ENCODE results near the gene PLSCR1. TPM values are rescaled to one million over a fixed set of nuclear protein-coding genes. Genes with fewer than 3 reads are reported as not detected.

Gene PLSCR1
- total and polyA plus RNA-seq, 7 experiments from 2014 or later = 14.6 to 174 (median 17.7) TPM

GRCh38 chr3:146507331-146508120 lies 36.9 kb downstream of the PLSCR1 start:
- Histone ChIP-seq H3K27me3 (ENCODE audit: control insufficient read depth in 2 of 2, insufficient read depth in 2 of 2, low read length in 2 of 2) (no peaks in the 10 kb centered on the region), H3K27ac (ENCODE audit: low read depth, low read length) (no peak overlapping the region), H3K36me3 (ENCODE audit: control insufficient read depth in 2 of 3, insufficient read depth in 3 of 3, low read length in 3 of 3) (no peaks in the 10 kb centered on the region), H3K9me3 (ENCODE audit: control insufficient read depth in 2 of 3, low read length in 3 of 3) (no peaks in the 10 kb centered on the region), H3K4me1 (ENCODE audit: control insufficient read depth in 2 of 2, insufficient read depth in 2 of 2, low read length in 2 of 2) (no peaks in the 10 kb centered on the region), H3K4me3 (ENCODE audit: low read length) (no peak overlapping the region)
- ChIA-PET POLR2A (no interaction called here), CTCF (no interaction called here)
- no peak overlapping the region for H3K27ac Mint-ChIP-seq
- ATAC-seq (no peak), DNase-seq (no peak)
- H3K27me3 Mint-ChIP-seq = no peaks in the 10 kb centered on the region
- no peak overlapping the region for H3K4me3 Mint-ChIP-seq
- peaks cover 3 to 40% (median 9%) of the 10 kb centered on the region in 7 donors for H3K4me1 Mint-ChIP-seq
- H3K9me3 Mint-ChIP-seq = no peaks in the 10 kb centered on the region
- H3K36me3 Mint-ChIP-seq = peaks cover 0 to 57% (median 0%) of the 10 kb centered on the region in 5 donors
- intact Hi-C loops (cut with micrococcal nuclease) = no loop called here

GRCh38 chr3:146505516-146505915 lies 38.9 kb downstream of the PLSCR1 start:
- no peaks in the 10 kb centered on the region for H3K4me1 ChIP-seq (ENCODE audit: control insufficient read depth in 2 of 2, insufficient read depth in 2 of 2, low read length in 2 of 2)
- no peaks in the 10 kb centered on the region for H3K27me3 ChIP-seq (ENCODE audit: control insufficient read depth in 2 of 2, insufficient read depth in 2 of 2, low read length in 2 of 2)
- intact Hi-C loops (cut with micrococcal nuclease) = no loop called here
- no peaks in the 10 kb centered on the region for H3K9me3 Mint-ChIP-seq
- no peaks in the 10 kb centered on the region for H3K9me3 ChIP-seq (ENCODE audit: control insufficient read depth in 2 of 3, low read length in 3 of 3)
- no peak for ATAC-seq
- H3K4me3 Mint-ChIP-seq = no peak overlapping the region
- no peak for DNase-seq
- H3K36me3 ChIP-seq (ENCODE audit: control insufficient read depth in 2 of 3, insufficient read depth in 3 of 3, low read length in 3 of 3) = no peaks in the 10 kb centered on the region
- CTCF ChIA-PET = no interaction called here
- no peak overlapping the region for H3K27ac Mint-ChIP-seq
- H3K4me1 Mint-ChIP-seq = peaks cover 0 to 33% (median 0%) of the 10 kb centered on the region in 7 donors
- H3K27ac ChIP-seq (ENCODE audit: low read depth, low read length) = no peak overlapping the region
- H3K36me3 Mint-ChIP-seq = peaks cover 0 to 48% (median 0%) of the 10 kb centered on the region in 5 donors
- H3K4me3 ChIP-seq (ENCODE audit: low read length) = no peak overlapping the region
- POLR2A ChIA-PET = no interaction called here
- H3K27me3 Mint-ChIP-seq = no peaks in the 10 kb centered on the region

- Mint-ChIP-seq H3K27ac (no peak overlapping the region), H3K4me1 (peaks cover 0 to 33% (median 0%) of the 10 kb centered on the region in 7 donors), H3K9me3 (no peaks in the 10 kb centered on the region), H3K27me3 (no peaks in the 10 kb centered on the region), H3K4me3 (no peak overlapping the region), H3K36me3 (peaks cover 0 to 41% (median 0%) of the 10 kb centered on the region in 5 donors)
- Histone ChIP-seq H3K4me1 (ENCODE audit: control insufficient read depth in 2 of 2, insufficient read depth in 2 of 2, low read length in 2 of 2) (no peaks in the 10 kb centered on the region), H3K9me3 (ENCODE audit: control insufficient read depth in 2 of 3, low read length in 3 of 3) (no peaks in the 10 kb centered on the region), H3K4me3 (ENCODE audit: low read length) (no peak overlapping the region), H3K36me3 (ENCODE audit: control insufficient read depth in 2 of 3, insufficient read depth in 3 of 3, low read length in 3 of 3) (no peaks in the 10 kb centered on the region), H3K27me3 (ENCODE audit: control insufficient read depth in 2 of 2, insufficient read depth in 2 of 2, low read length in 2 of 2) (no peaks in the 10 kb centered on the region), H3K27ac (ENCODE audit: low read depth, low read length) (no peak overlapping the region)
- ATAC-seq (no peak), DNase-seq (no peak)
- POLR2A ChIA-PET = no interaction called here
- intact Hi-C loops (cut with micrococcal nuclease) = no loop called here
- CTCF ChIA-PET = no interaction called here
Observed at GRCh38 chr3:146504498-146505197, 39.8 kb downstream of the PLSCR1 start.

- H3K27me3 ChIP-seq (ENCODE audit: control insufficient read depth in 2 of 2, insufficient read depth in 2 of 2, low read length in 2 of 2) = no peaks in the 10 kb centered on the region
- H3K27ac ChIP-seq (ENCODE audit: low read depth, low read length) = no peak overlapping the region
- Mint-ChIP-seq H3K27me3 (no peaks in the 10 kb centered on the region), H3K27ac (peak overlapping the region in 1 of 9 donors; percentile 13), H3K9me3 (no peaks in the 10 kb centered on the region), H3K36me3 (peaks cover 0 to 41% (median 0%) of the 10 kb centered on the region in 5 donors), H3K4me1 (peaks cover 0 to 35% (median 3%) of the 10 kb centered on the region in 7 donors), H3K4me3 (no peak overlapping the region)
- ATAC-seq = no peak
- no peaks in the 10 kb centered on the region for H3K36me3 ChIP-seq (ENCODE audit: control insufficient read depth in 2 of 3, insufficient read depth in 3 of 3, low read length in 3 of 3)
- H3K4me3 ChIP-seq (ENCODE audit: low read length) = no peak overlapping the region
- no peaks in the 10 kb centered on the region for H3K9me3 ChIP-seq (ENCODE audit: control insufficient read depth in 2 of 3, low read length in 3 of 3)
- intact Hi-C loops (cut with micrococcal nuclease) = no loop called here
- CTCF ChIA-PET = interaction anchor here (0.6 kb wide), 1 partner anchor 25 kb away, joined by 4 read pairs; no protein-coding TSS in a partner anchor
- DNase-seq = no peak
- H3K4me1 ChIP-seq (ENCODE audit: control insufficient read depth in 2 of 2, insufficient read depth in 2 of 2, low read length in 2 of 2) = no peaks in the 10 kb centered on the region
- POLR2A ChIA-PET = no interaction called here
Observed at GRCh38 chr3:146503461-146504202, 40.8 kb downstream of the PLSCR1 start.

GRCh38 chr3:146502887-146503460 lies 41.4 kb downstream of the PLSCR1 start:
- POLR2A ChIA-PET = no interaction called here
- no peak overlapping the region for H3K27ac Mint-ChIP-seq
- peaks cover 0 to 42% (median 9%) of the 10 kb centered on the region in 7 donors for H3K4me1 Mint-ChIP-seq
- intact Hi-C loops (cut with micrococcal nuclease) = no loop called here
- H3K36me3 ChIP-seq (ENCODE audit: control insufficient read depth in 2 of 3, insufficient read depth in 3 of 3, low read length in 3 of 3) = no peaks in the 10 kb centered on the region
- H3K4me1 ChIP-seq (ENCODE audit: control insufficient read depth in 2 of 2, insufficient read depth in 2 of 2, low read length in 2 of 2) = no peaks in the 10 kb centered on the region
- H3K9me3 Mint-ChIP-seq = peaks cover 0 to 2% (median under 1%) of the 10 kb centered on the region in 11 donors
- no peak overlapping the region for H3K4me3 ChIP-seq (ENCODE audit: low read length)
- ATAC-seq (no peak), DNase-seq (no peak)
- no peaks in the 10 kb centered on the region for H3K27me3 Mint-ChIP-seq
- no peak overlapping the region for H3K27ac ChIP-seq (ENCODE audit: low read depth, low read length)
- H3K4me3 Mint-ChIP-seq = no peak overlapping the region
- no peaks in the 10 kb centered on the region for H3K9me3 ChIP-seq (ENCODE audit: control insufficient read depth in 2 of 3, low read length in 3 of 3)
- peaks cover 0 to 40% (median 0%) of the 10 kb centered on the region in 5 donors for H3K36me3 Mint-ChIP-seq
- no peaks in the 10 kb centered on the region for H3K27me3 ChIP-seq (ENCODE audit: control insufficient read depth in 2 of 2, insufficient read depth in 2 of 2, low read length in 2 of 2)
- CTCF ChIA-PET = no interaction called here

GRCh38 chr3:146501752-146502151 lies 42.7 kb downstream of the PLSCR1 start:
- peaks cover 0 to 34% (median 14%) of the 10 kb centered on the region in 7 donors for H3K4me1 Mint-ChIP-seq
- H3K9me3 ChIP-seq (ENCODE audit: control insufficient read depth in 2 of 3, low read length in 3 of 3) = no peaks in the 10 kb centered on the region
- no peaks in the 10 kb centered on the region for H3K27me3 Mint-ChIP-seq
- H3K9me3 Mint-ChIP-seq = peaks cover 0 to 8% (median 3%) of the 10 kb centered on the region in 11 donors
- ATAC-seq = no peak
- no peak overlapping the region for H3K27ac ChIP-seq (ENCODE audit: low read depth, low read length)
- no peak for DNase-seq
- H3K4me1 ChIP-seq (ENCODE audit: control insufficient read depth in 2 of 2, insufficient read depth in 2 of 2, low read length in 2 of 2) = no peaks in the 10 kb centered on the region
- no peaks in the 10 kb centered on the region for H3K36me3 ChIP-seq (ENCODE audit: control insufficient read depth in 2 of 3, insufficient read depth in 3 of 3, low read length in 3 of 3)
- no peak overlapping the region for H3K4me3 ChIP-seq (ENCODE audit: low read length)
- peaks cover 0 to 34% (median 0%) of the 10 kb centered on the region in 5 donors for H3K36me3 Mint-ChIP-seq
- POLR2A ChIA-PET = no interaction called here
- no peak overlapping the region for H3K27ac Mint-ChIP-seq
- no peak overlapping the region for H3K4me3 Mint-ChIP-seq
- CTCF ChIA-PET = no interaction called here
- intact Hi-C loops (cut with micrococcal nuclease) = no loop called here
- H3K27me3 ChIP-seq (ENCODE audit: control insufficient read depth in 2 of 2, insufficient read depth in 2 of 2, low read length in 2 of 2) = no peaks in the 10 kb centered on the region

All from naive thymus-derived CD4-positive, alpha-beta T cell (primary cell).